ENCODE data around the gene YOD1.

YOD1 gene

GRCh38 chr1:207036865-207037264 is 14.1 kb downstream of the YOD1 start:
- H3K4me3 ChIP-seq (ENCODE audit: low read length), result no peak overlapping the region
- no peak overlapping the region for H3K27ac ChIP-seq (ENCODE audit: low read depth, low read length)
- no peaks in the 10 kb centered on the region for H3K36me3 ChIP-seq (ENCODE audit: control insufficient read depth, insufficient read depth, low read length)
- H3K27me3 ChIP-seq (ENCODE audit: control insufficient read depth, insufficient read depth, low read length), result no peaks in the 10 kb centered on the region
- no peak overlapping the region for H3K9ac ChIP-seq (ENCODE audit: low read length)
- no peaks in the 10 kb centered on the region for H3K4me1 ChIP-seq (ENCODE audit: control insufficient read depth, insufficient read depth, low read length)

DNA sequence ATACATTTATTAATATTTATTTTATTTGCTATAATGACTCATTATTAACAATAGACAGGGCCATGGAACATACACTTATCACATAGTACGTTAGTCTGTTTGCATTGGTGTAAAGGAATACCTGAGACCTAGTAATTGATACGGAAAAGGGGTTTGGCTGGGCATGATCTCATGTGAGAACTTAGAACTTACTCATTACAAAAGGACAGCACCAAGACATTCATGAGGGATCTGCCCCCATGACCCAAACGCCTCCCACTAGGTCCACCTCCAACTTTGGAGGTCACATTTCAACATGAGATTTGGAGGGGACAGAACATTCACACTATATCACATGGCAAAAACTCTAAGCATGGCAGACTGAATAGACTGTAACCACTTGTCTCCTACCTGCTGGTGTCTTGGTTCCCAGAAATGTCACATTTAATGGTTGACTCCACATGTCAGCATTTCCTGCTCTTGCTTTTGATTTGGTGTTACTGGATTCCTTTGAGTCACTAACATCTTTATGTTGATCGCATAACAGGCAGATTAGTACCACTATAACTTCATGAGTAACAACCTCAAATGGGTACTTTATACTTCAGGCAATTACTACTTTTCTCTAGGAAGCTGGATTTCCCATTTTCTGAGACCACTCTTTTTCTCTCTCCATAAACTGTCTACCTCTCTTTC is 15.0 kb downstream of the YOD1 start:
- H3K36me3 ChIP-seq (ENCODE audit: control insufficient read depth, insufficient read depth, low read length), result no peaks in the 10 kb centered on the region
- no peaks in the 10 kb centered on the region for H3K4me1 ChIP-seq (ENCODE audit: control insufficient read depth, insufficient read depth, low read length)
- no peak overlapping the region for H3K4me3 ChIP-seq (ENCODE audit: low read length)
- H3K27ac ChIP-seq (ENCODE audit: low read depth, low read length), result no peak overlapping the region
- H3K27me3 ChIP-seq (ENCODE audit: control insufficient read depth, insufficient read depth, low read length), result no peaks in the 10 kb centered on the region
- H3K9ac ChIP-seq (ENCODE audit: low read length), result no peak overlapping the region

DNA sequence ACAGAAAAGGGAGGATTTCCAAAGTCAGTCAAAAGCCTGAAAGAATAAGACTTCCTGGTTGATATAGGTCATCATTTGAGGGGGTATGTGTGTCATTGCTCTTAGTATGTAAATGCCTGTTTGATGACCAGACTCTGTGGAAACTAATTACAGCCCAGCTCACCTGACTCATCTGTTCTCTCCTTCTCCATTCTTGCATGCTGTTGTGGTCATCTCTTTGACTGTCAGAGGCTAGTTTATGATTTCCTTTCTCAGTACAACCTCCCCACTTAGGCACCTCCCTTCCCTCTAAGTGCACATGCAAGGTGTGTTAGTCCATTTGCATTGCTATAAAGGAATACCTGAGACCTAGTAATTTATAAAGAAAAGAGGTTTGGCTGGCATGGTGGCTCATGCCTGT is 16.0 kb downstream of the YOD1 start:
- Histone ChIP-seq H3K4me3 (ENCODE audit: low read length) (no peak overlapping the region), H3K27me3 (ENCODE audit: control insufficient read depth, insufficient read depth, low read length) (no peaks in the 10 kb centered on the region), H3K36me3 (ENCODE audit: control insufficient read depth, insufficient read depth, low read length) (no peaks in the 10 kb centered on the region), H3K9ac (ENCODE audit: low read length) (no peak overlapping the region), H3K27ac (ENCODE audit: low read depth, low read length) (no peak overlapping the region), H3K4me1 (ENCODE audit: control insufficient read depth, insufficient read depth, low read length) (no peaks in the 10 kb centered on the region)

- Histone ChIP-seq H3K4me1 (ENCODE audit: control insufficient read depth, insufficient read depth, low read length) (no peaks in the 10 kb centered on the region), H3K9ac (ENCODE audit: low read length) (no peak overlapping the region), H3K4me3 (ENCODE audit: low read length) (no peak overlapping the region), H3K36me3 (ENCODE audit: control insufficient read depth, insufficient read depth, low read length) (no peaks in the 10 kb centered on the region), H3K27ac (ENCODE audit: low read depth, low read length) (no peak overlapping the region), H3K27me3 (ENCODE audit: control insufficient read depth, insufficient read depth, low read length) (no peaks in the 10 kb centered on the region)
Observed at GRCh38 chr1:207034208-207034607, 16.8 kb downstream of the YOD1 start.

DNA sequence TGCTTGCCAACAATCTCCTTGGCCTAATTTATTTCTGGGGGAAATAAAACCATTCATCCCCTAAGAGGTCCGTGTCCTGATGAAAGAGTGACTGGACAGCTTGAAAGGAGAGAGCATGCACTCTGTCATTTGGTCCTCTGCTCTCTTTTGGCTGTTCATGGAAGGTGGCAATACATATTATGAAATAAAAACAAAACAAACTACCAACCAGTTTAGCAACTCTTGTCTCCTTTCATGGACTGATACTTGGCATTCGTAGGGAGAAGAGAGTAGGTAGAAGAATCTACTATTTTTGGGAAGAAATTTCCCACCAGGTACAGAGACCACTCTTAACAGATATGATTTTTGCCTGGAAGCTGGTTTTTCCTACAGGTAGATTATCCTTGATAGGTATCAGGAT is 17.7 kb downstream of the YOD1 start:
- Histone ChIP-seq H3K27ac (ENCODE audit: low read depth, low read length) (no peak overlapping the region), H3K4me3 (ENCODE audit: low read length) (no peak overlapping the region), H3K4me1 (ENCODE audit: control insufficient read depth, insufficient read depth, low read length) (no peaks in the 10 kb centered on the region), H3K36me3 (ENCODE audit: control insufficient read depth, insufficient read depth, low read length) (no peaks in the 10 kb centered on the region), H3K27me3 (ENCODE audit: control insufficient read depth, insufficient read depth, low read length) (no peaks in the 10 kb centered on the region), H3K9ac (ENCODE audit: low read length) (no peak overlapping the region)

DNA sequence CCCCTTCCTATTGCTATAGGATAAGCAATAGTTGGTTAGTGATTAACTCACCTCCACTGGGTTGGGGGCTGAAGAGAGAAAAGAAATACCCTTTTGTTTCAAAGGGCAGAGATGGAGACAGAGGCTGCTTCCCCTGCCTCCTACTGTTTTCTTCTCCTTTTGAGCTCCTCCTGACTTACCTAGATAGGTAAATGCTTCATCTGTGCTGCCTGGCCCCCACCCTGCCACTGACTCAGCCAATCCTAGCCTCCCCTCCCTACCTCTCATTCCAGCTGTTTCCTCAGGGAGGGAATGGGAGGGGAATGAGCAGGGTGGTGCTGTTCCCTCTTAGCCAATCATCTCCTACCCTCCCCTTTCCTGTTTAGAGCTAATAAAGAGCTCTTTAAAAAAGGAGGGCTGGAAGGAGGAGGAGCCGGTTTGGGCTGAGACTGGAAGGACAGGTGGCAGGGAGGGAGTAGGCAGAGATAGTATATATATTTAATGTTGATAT is 18.4 kb downstream of the YOD1 start, which contains the start of gene C1orf116:
C1orf116 (minus strand) TSS at position 229 of the 490 bp plus-strand sequence. CDS start 5,158 bp downstream, outside the sequence.
- no peak within 1 kb of the TSS for H3K9ac ChIP-seq (ENCODE audit: low read length)

DNA sequence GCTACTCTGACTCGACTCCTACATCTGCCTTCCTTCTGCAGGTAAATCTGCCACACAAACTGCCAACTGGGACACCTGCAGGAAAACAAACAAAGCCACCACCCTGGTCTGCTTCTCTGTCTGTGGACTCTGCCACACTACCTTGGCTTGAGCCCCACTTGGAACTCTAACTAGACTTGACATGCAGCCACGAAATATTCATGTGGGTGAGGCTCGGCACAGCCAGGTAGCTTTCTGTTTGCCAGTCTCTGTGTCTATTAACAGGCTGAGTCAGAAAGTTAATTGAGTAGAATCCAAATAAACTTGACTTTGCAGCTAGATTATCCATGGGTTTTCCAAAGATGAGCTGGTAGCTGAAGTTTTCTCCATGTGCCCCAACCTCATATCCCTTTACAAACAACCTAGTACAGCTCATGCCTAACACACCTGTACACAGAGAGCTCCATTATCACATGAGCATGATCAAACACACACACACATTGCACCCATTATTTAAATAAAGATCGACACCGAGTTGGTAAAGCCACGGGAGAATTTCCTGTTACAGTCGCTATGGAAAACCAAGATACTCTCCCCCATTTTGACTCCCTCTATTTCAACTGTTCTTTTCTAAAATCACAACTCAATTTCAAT is 19.3 kb downstream of the YOD1 start:
- Histone ChIP-seq H3K4me3 (ENCODE audit: low read length) (peak overlapping the region; percentile 38), H3K27ac (ENCODE audit: low read depth, low read length) (no peak overlapping the region), H3K27me3 (ENCODE audit: control insufficient read depth, insufficient read depth, low read length) (no peaks in the 10 kb centered on the region), H3K9ac (ENCODE audit: low read length) (no peak overlapping the region), H3K4me1 (ENCODE audit: control insufficient read depth, insufficient read depth, low read length) (no peaks in the 10 kb centered on the region), H3K36me3 (ENCODE audit: control insufficient read depth, insufficient read depth, low read length) (no peaks in the 10 kb centered on the region)

More for the DNA sequence above, 18.4 kb downstream of the YOD1 start, which contains the start of gene C1orf116:
- Histone ChIP-seq H3K4me3 (ENCODE audit: low read length) (peak within 1 kb of the TSS; percentile 47), H3K27ac (ENCODE audit: low read depth, low read length) (no peak within 1 kb of the TSS), H3K27me3 (ENCODE audit: control insufficient read depth, insufficient read depth, low read length) (no peaks in the 10 kb centered on the region), H3K36me3 (ENCODE audit: control insufficient read depth, insufficient read depth, low read length) (no peaks in the 10 kb centered on the region), H3K4me1 (ENCODE audit: control insufficient read depth, insufficient read depth, low read length) (no peaks in the 10 kb centered on the region)

GRCh38 chr1:207031016-207031415 is 20.0 kb downstream of the YOD1 start:
- H3K27ac ChIP-seq (ENCODE audit: low read depth, low read length), result no peak overlapping the region
- no peaks in the 10 kb centered on the region for H3K36me3 ChIP-seq (ENCODE audit: control insufficient read depth, insufficient read depth, low read length)
- H3K9ac ChIP-seq (ENCODE audit: low read length), result no peak overlapping the region
- no peaks in the 10 kb centered on the region for H3K4me1 ChIP-seq (ENCODE audit: control insufficient read depth, insufficient read depth, low read length)
- no peaks in the 10 kb centered on the region for H3K27me3 ChIP-seq (ENCODE audit: control insufficient read depth, insufficient read depth, low read length)
- peak overlapping the region; percentile 38 for H3K4me3 ChIP-seq (ENCODE audit: low read length)

GRCh38 chr1:207030522-207031009 is 20.4 kb downstream of the YOD1 start:
- Histone ChIP-seq H3K4me1 (ENCODE audit: control insufficient read depth, insufficient read depth, low read length) (peaks cover 3% of the 10 kb centered on the region), H3K4me3 (ENCODE audit: low read length) (peak overlapping the region; percentile 38), H3K27ac (ENCODE audit: low read depth, low read length) (no peak overlapping the region), H3K27me3 (ENCODE audit: control insufficient read depth, insufficient read depth, low read length) (no peaks in the 10 kb centered on the region), H3K9ac (ENCODE audit: low read length) (no peak overlapping the region), H3K36me3 (ENCODE audit: control insufficient read depth, insufficient read depth, low read length) (no peaks in the 10 kb centered on the region)

- Histone ChIP-seq H3K27me3 (ENCODE audit: control insufficient read depth, insufficient read depth, low read length) (no peaks in the 10 kb centered on the region), H3K27ac (ENCODE audit: low read depth, low read length) (no peak overlapping the region), H3K36me3 (ENCODE audit: control insufficient read depth, insufficient read depth, low read length) (no peaks in the 10 kb centered on the region), H3K9ac (ENCODE audit: low read length) (no peak overlapping the region), H3K4me3 (ENCODE audit: low read length) (no peak overlapping the region), H3K4me1 (ENCODE audit: control insufficient read depth, insufficient read depth, low read length) (peaks cover 6% of the 10 kb centered on the region)
Observed at GRCh38 chr1:207029701-207030521, 21.1 kb downstream of the YOD1 start.

- Histone ChIP-seq H3K4me1 (ENCODE audit: control insufficient read depth, insufficient read depth, low read length) (peaks cover 6% of the 10 kb centered on the region), H3K27me3 (ENCODE audit: control insufficient read depth, insufficient read depth, low read length) (no peaks in the 10 kb centered on the region), H3K9ac (ENCODE audit: low read length) (no peak overlapping the region), H3K27ac (ENCODE audit: low read depth, low read length) (no peak overlapping the region), H3K4me3 (ENCODE audit: low read length) (no peak overlapping the region), H3K36me3 (ENCODE audit: control insufficient read depth, insufficient read depth, low read length) (no peaks in the 10 kb centered on the region)
Observed at GRCh38 chr1:207028884-207029650, 21.9 kb downstream of the YOD1 start.

DNA sequence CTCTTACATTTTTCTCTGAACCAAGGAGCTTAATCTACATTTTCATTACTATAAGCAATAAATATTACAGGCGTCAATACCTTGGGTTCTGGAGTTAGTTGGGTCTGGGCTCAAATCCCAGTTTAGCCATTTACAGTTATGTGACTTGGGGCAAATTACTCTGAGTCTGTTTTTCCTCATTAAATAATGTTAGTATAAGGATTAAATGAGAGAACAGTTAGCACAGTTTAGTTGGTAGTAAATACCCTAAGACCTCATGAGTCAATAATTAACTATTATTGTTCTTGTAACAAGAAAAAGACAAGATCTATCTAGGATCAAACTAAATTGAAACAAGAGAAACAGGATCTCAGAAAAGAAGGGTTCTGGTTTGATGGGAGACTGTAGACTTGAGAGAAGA is 23.1 kb downstream of the YOD1 start:
- no peak overlapping the region for H3K9ac ChIP-seq (ENCODE audit: low read length)
- H3K27me3 ChIP-seq (ENCODE audit: control insufficient read depth, insufficient read depth, low read length), result no peaks in the 10 kb centered on the region
- peaks cover 6% of the 10 kb centered on the region for H3K4me1 ChIP-seq (ENCODE audit: control insufficient read depth, insufficient read depth, low read length)
- no peak overlapping the region for H3K27ac ChIP-seq (ENCODE audit: low read depth, low read length)
- H3K4me3 ChIP-seq (ENCODE audit: low read length), result no peak overlapping the region
- H3K36me3 ChIP-seq (ENCODE audit: control insufficient read depth, insufficient read depth, low read length), result no peaks in the 10 kb centered on the region

Data from rectal smooth muscle tissue (tissue), 1 donor.